ENCODE measurements around the gene SELPLG.

DNA sequence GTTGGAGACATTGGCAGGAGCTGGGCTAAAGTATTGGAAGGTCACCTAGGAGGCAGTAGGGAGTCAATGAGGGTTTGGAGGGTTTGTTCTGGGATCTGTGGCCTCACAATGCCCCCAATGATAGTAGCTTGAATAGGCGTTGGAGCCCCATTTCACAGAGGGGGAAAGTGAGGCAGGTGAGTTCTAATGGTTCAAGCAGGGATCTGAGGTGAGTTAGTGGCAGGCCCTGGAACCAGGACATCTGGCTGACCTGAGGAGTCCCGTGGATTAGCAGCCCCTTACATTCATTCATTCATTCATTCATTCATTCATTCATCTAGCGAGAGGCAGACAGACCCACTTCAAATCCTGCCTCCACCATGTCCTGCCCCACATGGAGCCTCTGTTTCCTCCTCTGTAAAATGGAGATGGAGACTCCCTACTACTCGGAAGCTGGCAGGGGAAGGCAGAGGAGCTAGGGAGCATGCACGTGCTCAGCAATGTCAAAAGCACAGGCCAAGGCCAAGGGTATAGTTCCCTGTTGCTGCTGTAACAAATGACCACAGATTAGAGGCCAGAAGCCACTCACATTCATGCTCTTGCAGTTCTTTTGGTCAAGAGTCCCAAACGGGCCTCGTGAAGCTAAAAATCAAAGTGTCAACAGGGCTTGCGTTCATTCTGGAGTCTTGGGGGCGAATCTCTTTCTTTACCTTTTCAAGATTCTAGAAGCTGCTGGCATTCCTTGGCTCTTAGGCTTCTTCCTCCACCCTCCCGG is 33.6 kb downstream of the SELPLG start:
- TF ChIP-seq POLR2AphosphoS5 (IDR thresholded peaks at IDR 0.05; ENCODE audit: borderline replicate concordance, low read depth, low read length) = no peak
- TF ChIP-seq EZH2 (IDR thresholded peaks at IDR 0.05) = no peak

Measured in SK-N-MC (cell line).